Endothelial cell of hepatic sinusoid (primary cell): ENCODE results near the gene LGALS7.

Source experiments
- in situ Hi-C: cut with HindIII; loops from 2 replicates; pipeline ENCODE4 v1.10.0; 2017; ENCODE audit warnings: low sequenced_read_pairs

Gene LGALS7

DNA sequence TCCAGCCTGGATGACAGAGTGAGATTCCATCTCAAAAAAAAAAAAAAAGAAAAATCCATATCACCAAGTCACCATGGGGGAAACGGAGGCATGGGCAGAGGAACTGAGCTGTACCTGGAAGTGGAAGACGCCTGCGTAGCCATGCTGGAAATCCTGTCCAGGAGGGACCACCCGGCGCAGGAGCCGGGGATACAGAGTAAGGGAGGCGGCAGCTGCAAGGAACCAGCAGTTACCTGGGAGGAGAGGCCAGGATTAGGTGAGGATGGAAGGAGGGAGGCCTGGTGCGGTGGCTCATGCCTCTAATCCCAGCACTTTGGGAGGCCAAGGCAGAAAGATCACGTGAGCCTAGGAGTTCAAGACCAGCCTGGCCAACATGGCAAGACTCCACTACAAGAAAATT lies 31.0 kb downstream of the LGALS7 start:
- in situ Hi-C loops = no loop called here

DNA sequence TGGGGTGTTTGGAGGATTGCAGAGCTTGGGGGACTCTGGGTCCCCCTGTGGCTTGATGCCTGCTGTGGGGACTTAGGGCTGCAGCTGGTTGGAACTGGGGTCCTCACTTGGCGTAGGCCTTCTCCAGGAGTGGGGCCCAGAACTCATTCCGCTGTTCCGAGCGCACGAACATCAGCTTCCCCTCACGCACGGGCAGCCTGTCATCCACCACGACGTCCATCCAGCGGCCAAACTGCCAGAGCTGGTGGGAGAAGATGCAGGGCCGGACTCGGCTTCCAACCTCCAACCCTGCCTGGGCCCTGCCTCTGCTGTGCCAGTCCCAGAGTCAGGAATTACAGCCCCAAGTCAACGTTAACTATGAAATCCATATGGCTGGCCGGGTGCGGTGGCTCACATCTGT lies 31.6 kb downstream of the LGALS7 start:
- in situ Hi-C loops = no loop called here

DNA sequence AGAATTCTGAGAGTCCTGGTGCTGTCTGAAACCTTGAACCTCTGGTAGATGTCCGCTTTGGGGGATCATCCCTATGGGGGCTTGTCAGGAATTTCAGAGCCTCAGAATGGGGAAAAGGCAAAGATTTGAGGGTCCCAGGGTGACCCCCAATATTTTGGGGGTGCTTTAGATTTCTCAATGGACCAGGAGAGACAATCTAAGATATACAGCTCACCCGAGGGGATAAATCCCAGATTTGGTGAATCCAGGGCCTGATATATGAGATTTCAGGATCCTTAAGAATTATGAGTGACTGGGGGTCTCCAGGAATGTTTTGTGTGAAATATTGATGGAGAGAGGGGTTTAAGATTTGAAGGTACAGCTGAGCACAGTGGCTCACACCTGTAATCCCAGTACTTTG lies 32.4 kb downstream of the LGALS7 start:
- in situ Hi-C loops = no loop called here

DNA sequence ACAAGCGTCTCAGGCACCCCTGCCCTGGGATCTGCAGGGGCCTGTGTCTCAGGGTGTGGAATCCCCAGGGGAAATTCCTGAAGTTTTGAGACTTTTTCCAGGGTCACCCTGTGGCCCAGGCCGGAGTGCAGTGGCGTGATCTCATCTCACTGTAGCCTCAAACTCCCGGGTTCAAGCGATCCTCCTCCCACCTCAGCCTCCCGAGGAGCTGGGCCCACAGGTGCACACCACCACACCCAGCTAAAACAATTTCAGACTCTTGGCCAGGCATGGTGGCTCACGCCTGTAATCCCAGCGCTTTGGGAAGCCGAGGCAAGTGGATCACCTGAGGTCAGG lies 33.1 kb downstream of the LGALS7 start:
- in situ Hi-C loops = no loop called here

DNA sequence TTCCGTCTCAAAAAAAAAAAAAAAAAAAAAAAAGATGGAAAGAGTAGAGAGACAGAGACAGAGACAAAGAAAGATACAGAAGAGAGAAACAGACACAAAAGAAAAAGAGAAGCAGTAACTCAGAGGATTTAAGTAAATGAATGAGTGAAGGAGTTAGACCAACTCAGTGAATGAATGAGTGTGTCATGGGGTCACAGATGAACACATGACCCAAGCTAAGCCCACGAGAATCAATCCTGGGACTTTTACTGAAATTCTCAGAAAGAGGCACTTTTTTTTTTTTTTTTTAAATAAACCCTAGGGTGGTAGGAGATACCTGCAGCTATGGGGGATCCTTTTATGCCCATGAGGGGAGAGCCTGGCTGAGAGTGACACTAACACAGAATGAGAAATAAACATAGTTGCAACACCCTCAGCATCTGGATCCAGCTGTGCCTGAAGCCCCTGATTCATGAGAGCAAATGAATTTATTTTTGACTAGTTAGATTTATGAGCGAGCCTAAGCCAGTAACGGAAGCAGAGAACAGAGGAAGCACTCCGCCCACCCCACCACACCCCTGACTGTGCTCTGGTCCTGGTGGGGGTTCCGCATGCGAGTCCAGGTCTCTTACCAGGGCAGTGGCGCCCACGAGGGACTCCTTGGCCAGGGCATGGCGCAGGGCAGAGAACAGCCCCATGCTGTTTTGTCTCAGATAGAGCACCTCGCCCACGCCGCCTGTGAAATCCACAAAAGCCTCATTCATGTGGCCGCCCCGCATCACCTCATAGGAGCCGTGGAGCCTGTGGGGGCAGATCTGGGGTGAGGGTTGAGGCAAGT lies 33.7 kb downstream of the LGALS7 start:
- in situ Hi-C loops = no loop called here

DNA sequence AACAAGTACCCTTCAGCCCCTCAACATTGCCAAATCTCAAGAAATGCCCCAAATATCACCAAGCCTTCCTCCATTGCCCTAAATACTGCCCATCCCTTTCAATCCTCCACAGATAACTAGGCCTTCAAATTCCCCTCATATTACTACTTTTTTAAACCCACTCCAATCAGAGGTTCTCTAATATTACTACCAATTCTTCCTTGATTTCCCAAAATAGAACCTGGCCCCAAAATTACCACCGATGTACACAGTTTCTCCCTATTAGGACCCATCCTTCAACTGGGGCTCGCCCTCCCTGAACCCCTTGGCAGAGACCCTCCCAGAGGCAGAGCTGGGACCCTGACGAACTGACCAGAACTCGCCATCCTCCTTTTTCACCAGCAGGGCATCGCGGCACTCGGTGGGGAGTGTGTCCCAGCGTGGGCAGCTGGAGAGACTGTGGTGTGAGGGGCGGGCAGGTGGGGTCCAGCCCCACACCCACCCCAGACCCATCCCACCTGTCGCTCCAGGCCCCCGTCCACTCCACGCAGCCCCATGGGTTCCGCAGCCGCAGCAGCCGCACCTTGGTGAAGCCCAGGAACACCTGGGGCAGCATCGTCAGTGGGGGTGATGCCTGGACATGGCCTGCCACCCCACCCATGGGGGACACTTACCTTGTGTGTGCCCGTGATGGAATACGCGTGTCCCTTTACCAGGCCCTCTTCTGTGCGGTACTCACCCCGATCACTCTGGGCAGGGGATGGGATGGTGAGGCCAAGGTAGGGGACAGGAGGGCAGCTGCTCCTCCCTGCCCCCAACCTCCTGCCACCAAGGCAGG lies 35.2 kb downstream of the LGALS7 start:
- in situ Hi-C loops = no loop called here

DNA sequence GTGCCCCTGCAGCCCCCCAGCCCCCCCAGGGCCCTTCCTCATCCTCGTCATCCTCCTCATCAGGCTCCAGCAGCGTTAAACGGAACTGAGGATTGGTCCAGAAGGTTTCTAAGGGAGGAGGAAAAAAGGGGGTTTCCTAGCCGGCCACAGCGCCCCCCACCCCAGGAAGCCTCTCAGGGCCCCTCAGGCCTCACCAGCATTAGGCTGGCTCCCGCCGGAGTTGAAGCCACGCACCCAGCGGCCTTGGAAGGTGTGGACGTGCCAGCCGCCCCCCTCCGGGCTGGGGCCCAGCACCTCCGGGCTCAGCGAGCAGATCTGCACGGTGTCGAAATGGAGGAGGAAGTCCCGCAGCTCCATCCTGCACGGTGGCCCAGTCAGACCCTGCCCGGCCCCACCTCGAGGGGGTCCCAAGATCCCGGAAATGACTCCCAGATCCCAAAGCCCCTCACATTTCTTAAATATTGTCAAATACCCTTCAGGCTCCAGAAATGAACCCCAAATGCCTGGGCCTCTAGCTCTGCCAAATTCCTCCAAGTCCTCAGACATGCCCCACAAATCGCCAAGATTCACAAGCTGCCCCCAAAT lies 35.9 kb downstream of the LGALS7 start:
- in situ Hi-C loops = no loop called here

DNA sequence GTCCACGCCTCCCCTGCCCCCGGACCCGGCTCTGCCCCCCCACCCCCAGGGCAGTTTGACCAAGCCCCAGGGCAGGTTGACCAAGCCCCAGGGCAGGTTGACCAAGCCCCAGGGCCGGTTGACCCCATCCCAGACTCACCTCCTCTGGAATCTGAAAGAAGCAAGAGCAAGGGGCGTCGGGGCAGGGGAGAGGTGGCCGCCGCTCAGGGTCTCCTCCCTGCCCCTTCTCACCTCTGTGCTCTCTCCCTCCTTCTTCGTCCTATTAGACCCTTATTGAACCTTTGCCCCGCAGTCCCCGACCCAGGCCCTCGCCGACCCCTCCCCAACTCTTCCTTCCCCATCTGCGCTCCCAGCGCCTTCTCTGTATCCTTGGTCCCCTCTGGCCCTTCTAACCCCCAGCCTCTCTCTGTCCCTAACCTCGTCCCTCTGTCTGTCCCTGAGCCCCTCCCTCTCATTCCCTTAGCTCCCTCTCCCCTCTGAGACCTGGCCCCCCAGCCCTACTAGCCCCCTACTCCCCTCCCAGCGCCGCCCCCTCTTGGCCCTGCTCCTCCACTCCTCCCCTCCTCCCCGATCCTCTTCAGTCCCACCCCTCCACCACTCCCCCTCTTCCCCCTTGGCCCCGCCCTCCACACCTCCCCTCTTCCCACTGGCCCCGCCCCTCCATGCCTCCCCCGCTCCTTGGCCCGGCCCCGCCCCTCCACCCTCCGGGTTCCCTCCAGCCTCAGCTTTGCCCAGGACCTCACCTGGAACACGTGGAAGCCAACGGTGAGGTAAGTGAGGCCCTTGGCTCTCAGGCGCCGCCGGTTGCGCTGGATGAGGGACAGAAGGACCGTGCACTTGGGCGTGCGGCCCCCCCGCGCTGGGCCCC lies 36.7 kb downstream of the LGALS7 start:
- in situ Hi-C loops = no loop called here

DNA sequence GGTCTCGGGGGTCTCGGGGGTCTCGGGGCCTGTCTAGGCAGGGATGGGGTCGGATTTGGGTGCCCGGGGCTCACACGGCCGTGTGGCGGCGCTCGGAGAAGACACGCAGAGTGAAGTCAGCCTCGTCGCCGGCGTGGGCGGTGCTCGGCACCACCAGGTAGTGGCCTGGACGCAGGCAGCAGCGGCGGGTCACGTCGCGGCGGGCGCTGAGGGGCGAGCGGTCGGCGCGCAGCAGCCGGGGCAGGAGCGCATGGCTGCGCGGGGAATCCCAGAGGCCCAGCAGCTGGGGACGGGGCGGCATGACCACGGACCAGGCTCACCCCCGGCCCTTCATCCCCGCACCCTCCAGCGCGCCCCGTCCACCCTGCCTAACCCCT lies 37.3 kb downstream of the LGALS7 start:
- in situ Hi-C loops = no loop called here

DNA sequence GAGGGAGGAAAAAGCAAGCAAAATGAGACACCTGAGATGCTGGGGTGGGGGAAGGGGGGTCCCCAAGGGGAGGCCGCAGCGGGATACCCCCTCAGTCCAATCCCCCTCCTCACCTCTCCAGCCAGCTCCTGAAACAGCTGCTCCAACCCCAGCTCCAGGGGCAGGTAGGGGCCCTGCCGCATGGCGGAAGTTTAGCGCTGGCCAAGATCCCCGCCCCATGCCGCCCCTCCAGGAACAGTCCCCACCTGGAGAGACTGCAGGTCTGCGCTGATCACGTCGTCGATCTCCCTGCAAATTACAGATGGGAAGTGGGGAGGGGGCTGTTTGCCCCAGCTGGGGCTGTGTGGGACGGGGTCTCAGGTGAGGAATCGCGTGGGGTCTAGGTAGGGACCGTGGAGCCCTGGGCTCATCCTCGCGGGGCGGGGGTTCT lies 38.0 kb downstream of the LGALS7 start:
- in situ Hi-C loops = no loop called here

DNA sequence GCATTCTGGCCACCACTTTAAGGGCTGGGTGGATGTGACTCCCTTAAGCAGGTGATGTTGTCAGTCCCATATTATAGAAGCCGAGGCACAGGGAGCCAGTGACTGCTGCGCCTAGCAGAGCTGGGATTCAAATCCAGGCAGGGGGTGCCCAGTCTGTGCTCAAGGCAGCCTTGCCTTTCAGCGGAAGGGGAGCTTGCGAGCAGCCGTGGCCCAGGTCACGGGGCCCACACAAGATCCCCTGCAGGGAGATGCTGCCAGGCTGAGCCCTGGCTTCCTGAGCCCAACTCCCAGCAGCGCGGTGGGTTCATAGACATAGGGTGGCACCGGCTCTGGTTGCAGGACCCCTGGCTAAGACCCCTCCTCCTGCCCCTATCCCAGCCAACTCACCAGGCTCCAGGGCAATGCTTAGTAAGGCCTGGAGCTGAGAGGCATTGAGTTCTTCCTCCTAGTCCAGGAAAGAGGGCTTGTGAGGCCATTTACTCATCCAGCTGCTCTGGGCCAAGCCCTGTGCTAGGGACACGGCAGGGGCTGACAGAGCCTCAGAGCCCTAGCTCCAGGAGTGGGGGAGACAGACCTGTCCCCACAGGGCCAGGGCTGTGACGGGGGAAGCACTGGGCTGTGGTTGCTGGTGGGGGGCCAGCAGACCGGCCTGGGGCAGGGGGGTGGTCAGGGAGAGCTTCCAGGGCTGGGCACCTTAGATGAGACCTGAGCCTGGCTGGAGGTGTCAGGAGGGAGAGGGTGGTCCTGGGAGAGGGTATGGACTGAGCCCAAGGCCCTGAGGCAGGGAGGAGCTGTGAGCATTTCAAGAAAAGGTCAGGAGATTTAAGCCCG lies 38.7 kb downstream of the LGALS7 start:
- in situ Hi-C loops = no loop called here

DNA sequence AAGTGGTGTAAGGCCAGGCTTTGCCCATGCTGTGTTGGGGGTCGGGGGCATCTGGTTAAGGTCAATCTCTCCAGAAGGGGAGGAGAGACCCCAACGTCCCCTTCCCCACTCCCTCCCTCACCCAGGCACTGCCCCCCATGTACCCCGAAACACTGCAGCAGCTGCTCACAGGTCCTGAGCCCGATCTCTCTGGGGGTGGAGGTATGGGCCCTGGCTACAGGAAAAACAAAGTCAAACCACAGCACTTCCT lies 39.2 kb downstream of the LGALS7 start:
- in situ Hi-C loops = no loop called here

DNA sequence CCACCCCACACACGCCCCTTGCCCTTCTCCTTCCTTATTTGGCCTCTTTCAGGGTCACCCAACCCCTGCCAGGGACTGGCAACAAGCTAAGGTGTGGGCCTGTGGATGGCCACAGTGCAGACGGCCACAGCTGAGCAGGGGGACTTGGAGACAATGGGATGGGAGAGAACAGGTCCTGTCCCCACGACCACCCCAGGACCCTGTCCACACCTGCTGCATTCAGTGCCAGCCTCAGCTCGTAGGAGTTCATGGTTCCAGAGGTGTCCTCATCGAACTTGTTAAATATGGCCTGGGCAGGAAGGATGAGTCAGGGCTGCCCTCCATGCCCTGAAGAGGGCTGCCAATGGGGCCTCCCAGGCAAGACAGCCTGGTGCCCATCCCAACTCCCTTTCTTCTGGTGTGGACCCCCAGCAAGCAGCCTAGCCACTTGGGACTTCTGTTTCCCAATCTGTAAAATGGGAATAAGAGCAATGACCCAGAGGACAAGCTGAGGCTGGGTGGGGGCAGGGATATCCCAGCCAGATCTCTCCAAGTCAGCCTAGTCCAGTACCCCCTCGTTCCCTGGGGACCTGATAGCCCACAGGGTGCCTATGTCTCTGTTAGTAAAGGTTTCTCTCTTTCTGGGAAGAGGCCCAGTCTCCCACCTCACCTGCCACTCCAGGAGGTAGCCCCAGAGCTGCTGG lies 39.7 kb downstream of the LGALS7 start:
- in situ Hi-C loops = no loop called here

DNA sequence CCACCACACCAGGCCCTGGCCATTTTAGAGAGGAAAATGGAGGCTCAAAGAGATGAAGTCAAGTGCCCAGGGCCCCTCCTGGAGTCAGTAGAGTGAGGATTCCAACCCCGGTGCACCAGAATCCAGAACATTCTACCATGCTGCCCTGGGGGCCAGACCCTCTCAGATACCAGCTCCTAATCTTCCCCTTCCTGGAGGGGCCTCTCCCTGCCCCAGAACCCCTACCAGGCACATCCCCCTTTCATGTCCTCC lies 40.1 kb downstream of the LGALS7 start:
- in situ Hi-C loops = no loop called here

DNA sequence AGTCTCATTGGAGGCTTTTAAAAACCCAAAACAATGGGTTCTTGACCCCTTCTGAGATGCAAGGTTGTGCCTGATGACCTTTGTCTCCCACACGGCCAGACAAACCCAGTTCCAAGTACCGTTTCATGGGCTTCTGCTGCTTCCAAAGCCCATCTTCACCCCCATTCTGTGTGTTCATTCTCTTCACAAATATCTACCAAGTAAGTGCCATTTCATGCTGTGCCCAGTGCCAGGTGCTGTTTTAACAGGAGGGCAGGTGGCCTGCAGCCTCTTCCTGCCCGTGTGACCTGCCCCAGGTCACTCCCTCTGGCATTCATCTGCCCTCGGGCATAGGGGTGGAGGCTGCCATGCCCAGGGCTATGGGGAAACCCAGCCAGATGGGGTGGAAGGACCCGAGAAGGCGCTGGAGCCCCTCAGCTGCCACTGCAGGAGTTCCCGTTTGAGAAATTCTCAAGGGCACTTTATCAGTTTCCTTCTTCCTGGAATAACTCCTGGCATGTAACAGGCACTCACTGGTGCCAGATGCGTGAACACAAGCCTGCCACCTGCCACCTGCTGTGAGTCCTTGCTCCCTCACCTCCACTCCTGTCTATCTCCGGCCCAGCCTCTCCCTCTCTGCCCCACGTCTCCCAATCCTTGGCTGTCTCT lies 41.5 kb downstream of the LGALS7 start:
- in situ Hi-C loops = no loop called here

DNA sequence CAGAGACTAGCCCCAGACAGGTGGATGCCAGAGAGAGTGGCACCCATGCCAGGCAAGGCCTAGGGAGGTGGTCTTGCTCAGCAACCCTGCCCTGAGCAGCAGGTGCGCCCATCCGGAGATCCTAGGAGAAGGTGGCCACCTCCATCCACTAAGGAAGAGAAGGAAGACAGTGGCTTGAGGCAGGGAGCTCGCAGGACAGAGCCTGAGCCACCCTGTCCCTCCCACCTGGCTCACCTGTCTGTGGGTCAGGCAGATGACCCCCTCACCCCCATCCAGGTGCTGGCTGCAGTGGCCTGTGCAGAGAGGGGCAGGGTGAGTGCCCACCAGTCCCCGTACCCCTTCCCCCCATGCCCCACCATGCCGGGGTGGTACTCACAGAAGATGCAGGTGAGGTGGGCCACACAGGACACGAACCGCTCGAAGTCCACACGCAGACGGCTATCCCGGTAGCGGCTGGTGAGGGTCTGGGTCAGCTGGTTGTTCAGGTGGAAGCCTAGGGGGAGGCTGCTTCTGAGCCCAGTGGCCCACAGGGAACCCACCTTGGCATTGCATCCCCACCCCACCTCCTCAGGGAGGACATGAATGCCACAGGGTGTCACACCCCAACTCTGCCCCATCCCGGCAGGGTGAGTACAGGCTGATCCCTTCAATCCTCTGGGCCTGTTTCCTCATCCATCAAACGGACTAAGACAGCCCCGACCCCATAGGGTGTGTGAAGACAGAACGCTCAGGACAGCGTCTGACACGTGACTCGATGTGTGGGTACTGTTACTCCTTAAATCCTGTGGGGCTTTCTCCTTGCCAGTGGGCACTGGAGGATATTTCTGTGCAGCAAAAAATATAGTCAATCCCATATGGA lies 42.4 kb downstream of the LGALS7 start:
- in situ Hi-C loops = no loop called here

DNA sequence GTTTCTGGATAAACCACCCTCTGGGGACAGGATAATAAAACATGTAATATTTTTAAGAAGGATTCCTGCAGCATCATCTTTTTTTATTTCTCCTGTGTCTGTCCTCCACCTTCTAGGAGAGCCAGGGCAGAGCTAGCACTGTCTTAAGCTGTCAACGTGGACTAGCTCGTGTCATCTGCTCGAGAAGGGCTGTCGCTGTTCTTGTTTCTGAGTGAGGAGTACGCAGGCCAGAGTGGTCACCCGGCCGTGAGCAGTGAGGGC lies 42.9 kb downstream of the LGALS7 start:
- in situ Hi-C loops = no loop called here

DNA sequence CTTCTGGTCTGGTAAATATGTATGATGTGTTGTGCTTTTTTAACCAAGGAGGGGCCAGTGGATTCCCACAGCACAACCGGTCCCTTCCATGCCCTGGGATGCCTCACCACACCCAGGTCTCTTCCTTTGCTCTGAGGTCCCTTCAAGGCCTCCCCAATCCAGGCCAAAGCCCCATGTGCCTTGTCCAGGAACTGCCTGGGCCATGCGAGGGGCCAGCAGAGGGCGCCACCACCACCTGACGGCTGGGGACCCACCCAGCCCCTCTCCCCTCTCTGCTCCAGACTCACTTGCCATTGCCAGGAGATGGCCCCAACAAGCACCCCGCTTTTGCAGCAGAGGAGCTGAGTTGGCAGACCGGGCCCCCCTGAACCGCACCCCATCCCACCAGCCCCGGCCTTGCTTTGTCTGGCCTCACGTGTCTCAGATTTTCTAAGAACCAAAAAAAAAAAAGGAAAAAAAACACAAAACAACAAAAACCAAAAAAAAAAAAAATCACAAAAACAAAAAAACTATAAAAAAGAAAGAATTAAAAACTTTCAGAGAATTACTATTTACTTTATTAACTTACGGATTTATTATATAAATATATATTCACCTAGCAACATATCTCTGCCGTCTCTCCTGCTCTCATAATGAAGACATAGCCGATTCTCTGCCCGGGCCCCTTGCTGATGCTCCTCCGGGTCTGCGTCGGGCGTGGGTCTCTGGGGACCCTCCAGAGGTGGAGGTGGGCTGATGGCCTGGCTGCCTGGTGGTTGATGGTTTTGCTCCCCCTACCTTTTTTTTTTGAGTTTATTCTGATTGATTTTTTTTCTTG lies 43.5 kb downstream of the LGALS7 start:
- in situ Hi-C loops = no loop called here
